Measurements from ENCODE around the gene C1orf35.

Gene C1orf35

DNA sequence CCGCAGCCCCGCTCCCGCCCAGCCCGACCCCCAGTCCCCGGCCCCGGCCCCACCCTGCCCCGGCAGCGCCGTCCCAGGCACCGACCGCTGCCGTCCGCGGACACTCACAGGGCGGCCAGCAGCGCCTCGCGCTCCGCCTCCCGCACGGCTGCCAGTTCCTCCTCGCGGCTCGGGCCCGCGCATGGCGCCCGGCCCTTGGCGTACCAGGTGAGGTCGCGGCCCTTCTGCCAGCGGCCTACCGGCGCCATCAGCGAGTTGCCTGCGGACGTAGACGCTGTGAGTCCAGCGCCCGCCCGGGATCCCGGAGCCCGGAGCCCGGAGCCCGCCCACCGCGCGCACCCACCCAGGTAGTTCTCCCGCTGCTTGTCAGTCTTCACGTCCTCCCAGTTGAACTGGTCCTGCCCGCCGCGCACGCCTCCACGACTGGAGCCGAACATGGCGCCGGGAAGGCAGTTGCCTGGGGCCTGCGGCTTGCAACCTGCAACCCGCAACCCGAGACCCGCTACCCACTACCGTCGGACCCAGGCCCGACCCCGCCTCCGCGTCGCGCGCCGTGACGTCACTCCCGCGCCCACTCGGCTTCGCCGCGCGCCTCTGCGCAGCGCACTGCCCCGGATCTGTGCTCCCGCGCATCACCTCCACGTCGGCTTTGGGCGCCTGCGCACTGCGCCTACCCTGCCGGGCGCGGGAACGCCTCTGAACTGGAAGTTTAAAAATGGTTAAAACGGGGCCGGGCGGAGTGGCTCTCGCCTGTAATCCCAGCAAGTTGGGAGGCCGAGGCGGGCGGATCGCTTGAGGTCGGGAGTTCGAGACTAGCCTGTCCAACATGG is at the start of gene C1orf35:
Gene C1orf35 (minus strand): TSS at position 535 of the 830 bp plus-strand sequence. CDS start 98 bp downstream, at position 437.
- DNase-seq, result peak; percentile 87
- peak within 1 kb of the TSS; percentile 65 for H3K4me3 ChIP-seq (ENCODE audit: low read depth, low read length)
- H3K27me3 ChIP-seq (ENCODE audit: insufficient read depth, low read depth, severe bottlenecking), result no peaks in the 10 kb centered on the region
- peaks cover 9% of the 10 kb centered on the region for H3K36me3 ChIP-seq
- no peaks in the 10 kb centered on the region for H3K9me3 ChIP-seq (ENCODE audit: severe bottlenecking)
- H3K27ac ChIP-seq, result peak within 1 kb of the TSS; percentile 86
- TF ChIP-seq, protein P1, sequence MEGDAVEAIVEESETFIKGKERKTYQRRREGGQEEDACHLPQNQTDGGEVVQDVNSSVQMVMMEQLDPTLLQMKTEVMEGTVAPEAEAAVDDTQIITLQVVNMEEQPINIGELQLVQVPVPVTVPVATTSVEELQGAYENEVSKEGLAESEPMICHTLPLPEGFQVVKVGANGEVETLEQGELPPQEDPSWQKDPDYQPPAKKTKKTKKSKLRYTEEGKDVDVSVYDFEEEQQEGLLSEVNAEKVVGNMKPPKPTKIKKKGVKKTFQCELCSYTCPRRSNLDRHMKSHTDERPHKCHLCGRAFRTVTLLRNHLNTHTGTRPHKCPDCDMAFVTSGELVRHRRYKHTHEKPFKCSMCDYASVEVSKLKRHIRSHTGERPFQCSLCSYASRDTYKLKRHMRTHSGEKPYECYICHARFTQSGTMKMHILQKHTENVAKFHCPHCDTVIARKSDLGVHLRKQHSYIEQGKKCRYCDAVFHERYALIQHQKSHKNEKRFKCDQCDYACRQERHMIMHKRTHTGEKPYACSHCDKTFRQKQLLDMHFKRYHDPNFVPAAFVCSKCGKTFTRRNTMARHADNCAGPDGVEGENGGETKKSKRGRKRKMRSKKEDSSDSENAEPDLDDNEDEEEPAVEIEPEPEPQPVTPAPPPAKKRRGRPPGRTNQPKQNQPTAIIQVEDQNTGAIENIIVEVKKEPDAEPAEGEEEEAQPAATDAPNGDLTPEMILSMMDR (IDR thresholded peaks at IDR 0.05; ENCODE audit: low read depth, low read length), result no peak

DNA sequence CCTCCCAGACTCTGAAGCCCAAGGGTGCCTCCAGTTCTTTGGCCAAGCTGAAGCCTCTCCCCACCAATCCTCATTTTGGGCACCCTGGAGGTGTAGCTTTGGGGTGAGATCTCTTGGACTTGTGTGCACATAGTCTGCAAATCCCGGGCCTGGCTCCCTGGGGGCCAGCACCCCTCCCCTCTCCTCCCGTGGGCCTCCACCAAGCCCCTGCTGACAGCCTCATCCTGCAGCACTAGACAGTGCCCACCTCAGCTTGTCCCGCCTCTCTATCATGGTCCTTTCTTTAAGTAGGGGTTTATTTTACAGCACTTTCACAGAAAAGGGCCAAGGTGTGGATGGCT is 49.8 kb upstream of the C1orf35 start:
- DNase-seq, result no peak
- H3K27me3 ChIP-seq (ENCODE audit: insufficient read depth, low read depth, severe bottlenecking), result no peaks in the 10 kb centered on the region
- no peak overlapping the region for H3K27ac ChIP-seq
- TF ChIP-seq, protein P1 (IDR thresholded peaks at IDR 0.05; ENCODE audit: low read depth, low read length), result no peak
- H3K9me3 ChIP-seq (ENCODE audit: severe bottlenecking), result no peaks in the 10 kb centered on the region
- H3K36me3 ChIP-seq, result peaks cover 5% of the 10 kb centered on the region
- no peak overlapping the region for H3K4me3 ChIP-seq (ENCODE audit: low read depth, low read length)

DNA sequence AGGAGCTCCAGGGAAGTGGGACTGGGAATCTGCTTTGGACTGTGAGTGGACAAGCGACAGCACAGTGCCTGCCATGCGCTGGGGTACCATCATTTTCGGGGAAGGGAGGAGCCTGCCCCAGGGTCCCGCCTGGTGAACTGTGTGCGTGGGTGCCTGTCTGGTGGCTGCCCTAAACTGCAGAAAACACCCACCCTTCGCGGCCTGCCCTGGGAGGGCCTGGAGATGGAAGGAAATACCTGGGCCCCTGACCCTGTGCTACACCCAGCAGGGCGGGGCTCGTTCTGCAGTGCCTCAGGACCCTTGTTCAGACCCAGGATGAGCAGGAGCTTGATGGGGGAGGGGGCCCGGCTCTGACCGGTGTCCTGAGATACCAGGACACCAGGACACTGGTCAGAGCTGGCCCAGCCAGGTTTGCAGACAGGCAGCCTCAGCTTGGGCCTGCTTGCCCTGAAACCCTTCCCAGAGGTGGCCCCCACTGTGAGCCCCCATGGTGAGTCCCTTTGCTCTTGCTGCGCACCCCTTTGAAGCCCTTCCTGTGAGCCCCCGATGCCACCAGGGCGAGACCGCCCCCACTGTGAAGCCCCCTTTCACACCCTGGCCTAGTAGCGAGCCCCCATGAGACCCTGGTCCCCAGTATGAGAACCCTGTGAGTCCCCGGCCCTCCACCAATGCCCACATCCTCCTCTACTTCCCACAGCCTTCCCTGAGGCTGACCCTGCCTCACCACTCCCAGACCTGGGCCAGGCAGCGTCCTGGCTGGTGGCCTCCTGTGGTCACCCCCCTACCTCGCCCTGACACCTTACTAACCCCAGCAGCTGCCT is 49.2 kb upstream of the C1orf35 start:
- Histone ChIP-seq H3K27me3 (ENCODE audit: insufficient read depth, low read depth, severe bottlenecking) (no peaks in the 10 kb centered on the region), H3K9me3 (ENCODE audit: severe bottlenecking) (no peaks in the 10 kb centered on the region), H3K4me3 (ENCODE audit: low read depth, low read length) (no peak overlapping the region), H3K36me3 (peaks cover 5% of the 10 kb centered on the region), H3K27ac (no peak overlapping the region)
- DNase-seq, result no peak
- TF ChIP-seq, protein P1 (IDR thresholded peaks at IDR 0.05; ENCODE audit: low read depth, low read length), result no peak

DNA sequence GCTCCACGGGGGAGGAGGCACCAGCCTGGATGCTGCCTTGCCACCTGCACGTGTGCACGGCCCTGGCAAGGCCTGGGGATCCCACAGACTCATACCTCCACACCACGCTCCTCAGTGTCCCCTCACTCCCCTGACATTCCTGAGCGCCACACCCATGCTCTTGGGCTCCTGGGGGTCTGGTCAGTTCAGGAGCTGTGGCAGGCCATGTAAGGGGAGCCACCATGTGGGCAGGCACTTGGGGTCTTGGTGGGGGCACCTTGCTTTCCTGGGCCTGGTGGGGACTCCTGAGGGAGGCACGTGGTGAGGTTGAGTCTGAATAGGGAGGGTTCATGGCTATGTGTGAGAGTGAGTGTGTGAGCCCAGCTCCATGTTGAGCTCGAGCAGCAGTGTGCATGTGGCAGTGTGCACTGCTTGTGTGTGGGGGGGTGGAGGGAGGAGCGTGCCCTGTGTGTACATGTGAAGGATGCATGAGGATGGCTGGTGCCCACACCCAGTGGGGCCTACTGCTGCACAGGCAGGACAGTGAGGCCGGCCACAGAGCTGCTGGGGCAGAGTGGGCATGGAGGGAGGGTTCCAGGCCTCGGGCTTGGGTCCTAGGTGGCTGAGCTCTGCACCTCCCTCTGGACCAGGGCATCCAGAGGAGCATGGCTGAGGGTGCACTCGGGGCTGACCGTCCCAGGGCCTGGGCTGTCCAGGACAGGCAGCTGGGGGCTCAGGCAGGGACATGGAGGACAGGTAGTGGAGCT is 48.2 kb upstream of the C1orf35 start:
- DNase-seq, result no peak
- Histone ChIP-seq H3K36me3 (peaks cover 5% of the 10 kb centered on the region), H3K4me3 (ENCODE audit: low read depth, low read length) (no peak overlapping the region), H3K27me3 (ENCODE audit: insufficient read depth, low read depth, severe bottlenecking) (no peaks in the 10 kb centered on the region), H3K27ac (no peak overlapping the region; the same call in 1 of the 2 replicates), H3K9me3 (ENCODE audit: severe bottlenecking) (no peaks in the 10 kb centered on the region)
- TF ChIP-seq, protein P1 (IDR thresholded peaks at IDR 0.05; ENCODE audit: low read depth, low read length), result no peak

DNA sequence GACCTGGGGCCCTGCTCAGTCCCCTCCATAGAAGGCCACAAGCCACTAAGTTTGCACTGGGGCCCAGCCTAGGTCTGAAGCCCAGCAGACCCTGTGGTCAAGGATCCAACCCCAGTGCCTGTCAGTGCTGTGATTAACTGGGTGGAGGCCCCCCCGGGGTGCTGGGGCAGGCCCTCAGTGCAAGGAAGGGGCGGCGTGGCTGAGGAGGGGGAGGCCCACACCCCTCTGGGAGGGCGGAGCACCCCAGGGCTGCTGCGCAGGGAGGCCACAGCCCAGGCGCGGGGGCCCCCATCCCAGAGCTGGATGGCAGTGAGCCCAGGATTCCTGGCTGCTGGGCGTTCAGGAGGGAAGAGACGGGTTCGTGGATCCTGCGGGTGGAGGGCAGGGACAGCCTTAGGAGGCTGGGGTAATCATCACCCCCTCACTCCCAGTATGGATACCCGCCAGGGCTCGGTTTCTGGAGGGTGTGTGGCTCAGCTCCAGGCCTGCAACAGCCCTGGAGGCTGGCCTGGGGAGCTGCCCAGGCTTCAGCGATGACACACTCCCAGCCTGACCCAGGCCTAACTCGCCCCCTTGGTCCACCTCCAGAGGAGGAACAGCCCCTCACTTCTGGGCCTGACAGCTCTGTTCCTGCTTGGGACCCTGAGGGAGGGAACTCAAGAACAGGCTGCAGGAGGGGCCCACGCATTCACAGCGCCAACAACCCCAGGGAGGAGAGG is 47.5 kb upstream of the C1orf35 start:
- H3K9me3 ChIP-seq (ENCODE audit: severe bottlenecking), result no peaks in the 10 kb centered on the region
- DNase-seq, result no peak
- H3K27me3 ChIP-seq (ENCODE audit: insufficient read depth, low read depth, severe bottlenecking), result no peaks in the 10 kb centered on the region
- H3K27ac ChIP-seq, result peak overlapping the region; percentile 82
- TF ChIP-seq, protein P1 (IDR thresholded peaks at IDR 0.05; ENCODE audit: low read depth, low read length), result no peak
- H3K4me3 ChIP-seq (ENCODE audit: low read depth, low read length), result peak overlapping the region; percentile 52
- peaks cover 5% of the 10 kb centered on the region for H3K36me3 ChIP-seq

Measured in WERI-Rb-1 (cell line).